Hematopoietic multipotent progenitor cell treated with erythropoietin and hydrocortisone succinate and interleukin-3 and kit ligand, for 15 days (in vitro differentiated cells): Measurements from ENCODE around the gene LTB4R2.

Source experiments
- DNase-seq: peaks from one replicate; pipeline ENCODE4 v3.0.0-alpha.2; 2015; ENCODE audit warnings: low spot score

Gene LTB4R2, protein sequence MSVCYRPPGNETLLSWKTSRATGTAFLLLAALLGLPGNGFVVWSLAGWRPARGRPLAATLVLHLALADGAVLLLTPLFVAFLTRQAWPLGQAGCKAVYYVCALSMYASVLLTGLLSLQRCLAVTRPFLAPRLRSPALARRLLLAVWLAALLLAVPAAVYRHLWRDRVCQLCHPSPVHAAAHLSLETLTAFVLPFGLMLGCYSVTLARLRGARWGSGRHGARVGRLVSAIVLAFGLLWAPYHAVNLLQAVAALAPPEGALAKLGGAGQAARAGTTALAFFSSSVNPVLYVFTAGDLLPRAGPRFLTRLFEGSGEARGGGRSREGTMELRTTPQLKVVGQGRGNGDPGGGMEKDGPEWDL

DNA sequence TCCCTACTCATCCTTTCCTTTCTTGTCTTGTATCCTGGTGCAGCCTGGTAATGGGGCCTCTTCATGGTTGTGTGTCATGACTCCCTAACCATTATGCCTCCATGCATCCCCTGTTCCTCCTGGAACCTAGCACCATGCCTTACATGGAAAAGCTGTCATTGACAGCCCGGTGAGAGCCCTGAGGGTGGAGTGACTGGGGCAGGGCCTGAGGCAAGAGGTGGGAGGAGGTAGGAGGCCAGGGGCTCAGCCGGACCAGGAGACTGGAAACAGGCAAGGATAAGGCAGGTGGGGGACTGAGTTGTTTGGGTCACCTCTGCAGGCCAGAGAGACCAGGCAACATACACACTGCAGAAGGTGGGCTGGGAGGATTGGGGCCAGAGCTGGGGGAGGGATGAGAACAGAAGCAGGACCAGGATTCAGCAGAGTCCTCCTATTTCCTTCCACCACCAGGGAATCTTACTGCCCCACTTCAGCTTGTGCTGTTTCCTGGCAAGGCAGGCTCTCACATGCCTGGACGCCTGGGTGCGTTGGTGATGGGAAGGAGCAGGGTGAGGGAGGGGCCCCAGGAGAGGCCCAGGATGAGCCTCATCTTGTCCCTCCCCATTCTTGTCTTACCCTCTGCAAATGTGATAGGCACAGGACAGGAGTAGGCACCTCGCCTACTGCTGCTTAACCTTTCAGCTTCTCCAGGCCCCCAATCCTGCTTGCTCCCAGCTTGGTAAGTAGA lies at the start of gene LTB4R2:
Gene LTB4R2 (plus strand): TSS at position 603 of the 727 bp plus-strand sequence. CDS start 525 bp downstream, outside the sequence.
- no peak for DNase-seq

GRCh38 chr14:24260780-24261157 lies 49.2 kb upstream of the LTB4R2 start:
- no peak for DNase-seq

- DNase-seq = no peak
Observed at GRCh38 chr14:24261256-24261968, 48.5 kb upstream of the LTB4R2 start.

- DNase-seq = no peak
Observed at GRCh38 chr14:24261969-24262327, 48.0 kb upstream of the LTB4R2 start.

GRCh38 chr14:24262821-24263733 lies 46.9 kb upstream of the LTB4R2 start, which contains the start of gene TGM1:
Gene TGM1, minus strand, starts transcription at chr14:24263177. Its CDS starts 825 bp downstream, at chr14:24262352.
- no peak for DNase-seq

GRCh38 chr14:24263848-24264247 lies 46.1 kb upstream of the LTB4R2 start:
- no peak for DNase-seq

GRCh38 chr14:24264298-24264697 lies 45.6 kb upstream of the LTB4R2 start:
- no peak for DNase-seq

DNA sequence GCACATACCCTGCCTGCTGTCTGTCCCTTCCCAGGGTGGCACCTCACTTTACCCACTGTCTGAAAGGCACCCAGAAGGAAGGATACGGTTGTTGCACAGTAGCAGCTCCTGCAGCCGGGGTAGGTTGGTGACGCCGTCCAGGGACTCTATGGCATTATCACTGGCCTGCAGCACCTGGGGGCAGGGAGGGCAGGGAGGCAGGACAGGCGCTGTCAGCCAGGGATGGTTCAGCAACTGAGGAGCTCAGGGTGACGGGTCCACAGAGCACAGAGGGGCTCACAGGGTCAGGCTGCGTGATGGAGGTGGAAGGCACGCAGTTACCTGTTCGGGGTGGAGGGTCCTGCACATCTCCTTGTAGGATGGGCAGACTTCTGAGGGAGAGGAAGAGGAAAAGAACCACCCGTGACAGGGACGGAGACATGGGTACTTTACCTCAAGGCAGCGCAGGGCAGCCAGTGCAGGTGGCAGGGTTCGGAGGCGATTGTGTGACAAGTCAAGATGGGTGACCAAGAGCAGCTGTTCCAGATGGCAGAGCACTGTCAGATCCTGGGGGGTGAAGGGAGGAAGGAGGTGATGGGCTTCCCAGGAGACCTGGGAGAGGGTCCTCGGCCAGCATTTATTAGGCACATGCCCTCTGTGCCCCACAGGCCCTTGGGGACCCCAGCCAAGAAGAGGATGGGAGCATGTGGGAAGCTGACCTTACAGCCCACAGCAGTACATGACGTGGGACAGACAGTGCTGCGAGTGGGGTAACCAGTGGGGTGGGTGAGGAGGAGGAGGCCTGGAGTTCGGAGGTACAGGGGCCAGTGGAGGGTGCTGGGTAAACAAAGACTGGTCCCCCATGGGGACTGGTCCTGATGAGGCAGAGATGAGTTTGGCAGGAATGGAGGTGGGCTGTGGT lies 43.3 kb upstream of the LTB4R2 start:
- DNase-seq = no peak

DNA sequence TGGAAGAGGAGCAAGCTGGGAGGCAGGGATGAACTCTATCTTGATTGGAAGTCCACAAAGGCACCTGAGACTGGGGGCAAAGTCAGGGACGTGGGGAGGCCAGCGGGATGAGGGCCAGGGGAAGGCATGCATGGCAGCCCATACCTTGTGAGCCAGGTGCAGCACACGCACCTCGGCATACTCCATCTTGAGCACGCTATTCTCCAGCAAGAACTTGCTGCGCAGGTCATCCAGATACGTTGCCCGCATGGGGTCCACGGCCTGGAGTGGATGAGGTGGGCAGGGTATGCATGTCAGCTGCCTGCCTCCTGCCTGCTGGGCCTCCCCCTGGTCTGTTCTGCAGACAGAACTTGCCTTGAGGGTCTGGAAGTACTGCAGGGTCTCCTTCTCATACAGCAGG lies 42.4 kb upstream of the LTB4R2 start:
- DNase-seq = no peak

DNA sequence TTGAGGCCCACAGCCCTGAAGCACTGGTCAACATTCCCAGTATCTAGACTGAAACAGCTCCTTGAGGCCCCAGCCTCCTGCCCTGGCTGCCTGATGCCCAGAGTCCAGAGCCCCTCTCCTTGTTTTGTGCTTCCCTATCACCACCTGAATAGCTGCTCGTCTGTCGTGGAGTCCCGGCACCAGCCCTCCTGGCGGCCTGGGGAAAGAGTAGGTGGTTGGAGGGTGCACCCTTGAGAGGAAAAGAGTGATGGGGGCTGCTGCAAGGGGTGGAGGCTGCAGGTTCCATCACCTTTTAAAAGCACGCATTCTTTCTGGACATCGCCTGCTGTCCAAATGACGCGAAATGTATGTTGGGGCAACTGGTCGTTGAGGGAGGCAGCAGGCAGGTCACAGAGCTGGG lies 41.7 kb upstream of the LTB4R2 start:
- DNase-seq = no peak

DNA sequence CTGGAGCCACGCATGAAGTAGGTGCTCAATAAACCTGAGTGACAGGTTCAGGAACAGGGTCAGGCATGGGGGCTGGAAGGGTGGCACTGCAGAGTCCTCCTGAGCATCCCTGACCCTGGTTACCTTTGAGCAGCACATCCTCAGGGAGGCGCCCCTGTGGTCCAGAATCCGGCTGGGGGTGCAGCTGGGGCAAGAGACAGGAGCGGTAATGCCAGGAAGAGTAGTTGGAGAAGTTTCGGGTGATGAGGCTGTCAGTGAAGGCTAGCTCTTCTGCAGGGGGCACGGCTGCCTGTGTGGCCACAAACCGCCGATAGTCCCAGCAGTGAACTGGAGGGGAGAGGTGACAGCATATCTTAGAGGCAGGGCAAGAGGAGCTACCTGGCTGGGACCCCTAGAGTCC lies 40.6 kb upstream of the LTB4R2 start:
- DNase-seq = no peak

GRCh38 chr14:24269910-24270536 lies 39.9 kb upstream of the LTB4R2 start:
- no peak for DNase-seq

- no peak for DNase-seq
Observed at GRCh38 chr14:24270537-24271133, 39.3 kb upstream of the LTB4R2 start.

DNA sequence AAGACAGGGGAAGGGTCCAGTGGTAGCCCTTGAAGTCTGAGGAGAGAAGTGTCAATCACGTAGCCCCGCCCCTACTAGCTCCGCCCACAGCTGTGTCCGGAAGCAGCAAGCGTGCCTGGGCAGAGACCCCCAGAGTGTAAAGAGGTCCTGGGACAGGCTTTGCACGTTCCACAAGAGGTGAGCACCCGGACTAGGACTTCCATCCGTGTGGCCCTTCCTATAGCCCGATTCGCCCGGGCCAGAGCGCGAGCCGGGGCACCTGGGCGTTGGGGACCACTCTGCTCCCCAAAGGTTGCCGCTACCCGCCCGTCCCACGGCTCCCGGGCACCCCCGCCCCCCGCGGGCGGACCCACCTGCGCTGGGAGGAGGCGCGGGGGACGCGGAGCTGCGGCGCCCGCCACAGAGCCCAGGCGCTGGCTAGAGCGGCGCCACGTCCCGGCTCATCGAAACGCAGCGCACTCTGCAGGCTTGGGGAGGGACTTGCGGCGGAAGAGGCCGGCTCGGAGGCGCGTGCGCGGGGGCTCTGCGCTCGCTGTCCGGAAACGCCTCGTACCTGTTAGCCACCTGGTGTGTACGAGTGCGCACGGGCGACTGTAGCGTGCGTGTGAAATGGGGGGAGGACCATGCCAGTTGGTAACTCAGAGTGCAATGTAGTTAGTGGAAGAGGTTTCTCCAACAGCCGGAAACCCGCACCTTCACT lies 38.7 kb upstream of the LTB4R2 start, which contains the start of gene RABGGTA:
Gene RABGGTA (minus strand): TSS at position 464 of the 700 bp plus-strand sequence. CDS start 482 bp downstream, outside the sequence.
- DNase-seq = peak; percentile 88

DNA sequence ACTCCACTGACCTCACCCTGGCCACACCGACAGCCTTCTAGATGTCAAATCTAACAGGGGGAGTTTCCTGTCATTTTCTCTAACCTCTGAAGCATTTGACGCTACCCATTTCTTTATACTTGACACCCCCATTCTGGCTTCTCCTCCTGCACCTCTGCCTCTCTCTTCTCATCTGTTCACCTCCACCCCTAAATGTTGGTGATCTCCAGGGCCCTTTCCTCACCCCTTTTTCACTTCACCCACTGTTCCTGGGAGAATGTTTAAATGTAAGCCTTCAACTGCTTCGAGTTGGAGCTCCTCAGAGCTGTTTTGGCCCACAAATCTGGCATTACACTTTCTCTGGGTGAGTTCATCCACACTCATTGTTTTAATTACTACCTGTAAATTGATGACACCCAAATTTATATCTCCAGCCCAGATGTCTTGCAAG lies 38.1 kb upstream of the LTB4R2 start:
- no peak for DNase-seq

- DNase-seq = no peak
Observed at GRCh38 chr14:24272467-24272866, 37.5 kb upstream of the LTB4R2 start.

DNA sequence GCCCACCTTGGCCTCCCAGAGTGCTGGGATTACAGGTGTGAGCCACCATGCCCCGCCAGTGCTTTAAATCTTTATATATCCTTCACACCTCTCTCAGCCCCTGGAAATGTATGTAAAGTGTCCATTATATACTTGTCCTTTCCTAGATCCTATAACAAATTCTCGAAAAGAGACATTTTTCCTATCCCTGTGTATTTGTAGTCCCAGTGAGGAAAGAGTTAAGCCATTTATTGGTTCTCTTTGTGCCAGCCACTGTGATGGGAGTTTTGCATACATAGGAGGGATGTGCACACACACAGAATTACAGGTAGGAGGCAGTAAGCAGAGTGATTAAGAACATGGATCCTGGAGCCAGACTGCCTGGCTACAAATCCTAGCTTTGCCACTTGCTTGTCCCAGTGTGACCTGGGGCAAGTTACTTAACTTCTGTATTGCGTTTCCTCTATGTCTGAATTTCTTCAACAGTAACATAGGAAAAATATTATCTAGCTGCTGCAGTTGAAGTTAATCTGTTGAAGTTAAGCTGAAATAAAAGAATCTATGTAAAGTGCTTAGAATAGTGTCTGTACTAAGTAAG lies 36.4 kb upstream of the LTB4R2 start:
- DNase-seq = no peak

DNA sequence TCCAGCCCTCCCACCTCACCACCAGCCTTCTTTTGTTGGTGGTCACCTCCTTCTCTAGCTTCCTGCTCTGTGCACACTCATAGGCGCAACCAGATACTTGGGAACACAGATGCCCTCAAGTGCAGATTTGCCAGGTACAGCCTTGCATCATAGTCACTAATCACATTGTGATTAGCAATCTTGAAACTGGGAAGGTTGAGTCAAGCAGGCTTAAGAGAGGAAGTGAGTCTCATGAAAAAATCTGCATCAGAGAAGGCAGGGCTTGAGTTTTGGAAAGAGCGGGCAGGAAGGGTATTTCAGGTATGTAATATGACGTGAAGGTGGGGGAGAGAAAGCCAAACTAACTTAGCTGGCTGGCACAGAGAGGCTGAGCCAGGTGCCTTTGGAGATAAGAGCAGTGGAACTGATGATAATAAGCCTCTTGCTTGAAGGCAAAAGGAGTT lies 35.8 kb upstream of the LTB4R2 start:
- peak; percentile 51 for DNase-seq

- no peak for DNase-seq
Observed at GRCh38 chr14:24277071-24277470, 32.9 kb upstream of the LTB4R2 start.
